Stimulated activated CD4-positive, alpha-beta T cell treated with anti-CD3 and anti-CD28 coated beads, Interleukin-12 subunit alpha, Interleukin-12 subunit beta, amount 100 ng/mL, for 48 hours (primary cell): ENCODE measurements around the gene HOXC4.

Experiments used
- DNase-seq, 3 donors: peaks; one replicate each; pipeline ENCODE4 v3.0.0-alpha.2; 2020; ENCODE audit warnings: low read depth in 2 of 3, low spot score in 1 of 3

HOXC4 gene

DNA sequence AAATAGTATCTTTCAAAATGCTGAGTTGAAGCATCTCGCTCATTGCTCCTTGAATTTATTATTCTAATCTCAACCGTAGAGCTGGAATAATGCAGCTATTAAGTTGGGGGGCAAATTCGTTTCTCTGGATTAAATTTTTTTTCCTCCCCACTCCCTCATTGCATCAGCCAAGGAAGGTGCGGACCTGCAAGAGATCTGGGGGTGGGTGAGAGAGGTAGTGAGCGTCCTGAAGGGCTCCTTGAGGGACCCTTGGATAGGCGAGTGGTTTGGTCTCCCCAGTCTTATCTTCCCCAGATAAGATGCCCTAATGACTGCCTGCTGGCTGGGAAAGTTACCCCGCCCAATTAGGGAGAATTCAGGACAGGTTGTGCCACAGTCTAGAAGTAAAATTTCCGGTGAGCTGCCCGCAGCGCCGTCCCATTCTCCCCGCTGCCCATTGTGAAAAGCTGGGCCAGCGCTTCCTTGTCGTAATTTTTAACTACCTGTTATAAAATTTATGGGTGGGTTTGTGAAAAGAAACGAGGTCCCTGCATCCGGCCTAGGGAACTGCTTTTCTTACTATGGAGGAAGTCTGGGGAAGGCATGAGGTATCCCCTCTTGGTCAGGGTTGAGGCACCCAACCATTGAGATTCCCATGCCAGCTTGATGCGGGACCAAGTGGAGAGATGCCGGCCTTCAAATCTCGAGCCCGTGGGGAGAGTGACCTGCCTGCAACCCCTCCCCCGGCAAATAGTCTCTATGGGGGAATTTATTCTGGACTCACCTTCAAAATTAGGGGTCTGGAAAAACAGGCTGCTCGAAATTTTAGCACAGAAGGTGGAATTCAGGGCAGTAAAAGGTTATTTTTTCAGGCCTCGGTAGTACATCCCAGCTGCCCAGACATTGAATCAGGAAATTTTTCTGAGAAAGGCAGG is 38.4 kb upstream of the HOXC4 start:
- DNase-seq: no peak

DNA sequence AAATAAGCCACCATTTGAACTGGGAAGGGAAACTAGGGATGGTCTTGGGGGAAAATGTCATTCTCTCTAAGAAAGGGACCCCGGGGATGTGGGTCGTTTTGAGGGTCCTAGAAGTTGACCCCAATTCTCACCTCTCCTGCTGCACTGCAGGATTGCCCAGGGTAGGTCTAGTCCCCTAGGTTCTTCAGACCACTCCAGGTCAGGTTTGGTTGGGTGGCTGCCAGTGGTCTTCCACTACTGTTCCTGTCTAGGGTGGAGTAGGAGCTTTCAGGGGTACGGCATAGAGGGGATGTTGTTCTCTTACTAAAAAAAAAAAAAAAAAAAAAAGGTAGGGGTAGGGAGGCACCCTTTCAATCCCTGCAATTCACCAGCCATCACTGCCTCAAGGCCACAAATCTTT is 37.6 kb upstream of the HOXC4 start:
- no peak for DNase-seq

DNA sequence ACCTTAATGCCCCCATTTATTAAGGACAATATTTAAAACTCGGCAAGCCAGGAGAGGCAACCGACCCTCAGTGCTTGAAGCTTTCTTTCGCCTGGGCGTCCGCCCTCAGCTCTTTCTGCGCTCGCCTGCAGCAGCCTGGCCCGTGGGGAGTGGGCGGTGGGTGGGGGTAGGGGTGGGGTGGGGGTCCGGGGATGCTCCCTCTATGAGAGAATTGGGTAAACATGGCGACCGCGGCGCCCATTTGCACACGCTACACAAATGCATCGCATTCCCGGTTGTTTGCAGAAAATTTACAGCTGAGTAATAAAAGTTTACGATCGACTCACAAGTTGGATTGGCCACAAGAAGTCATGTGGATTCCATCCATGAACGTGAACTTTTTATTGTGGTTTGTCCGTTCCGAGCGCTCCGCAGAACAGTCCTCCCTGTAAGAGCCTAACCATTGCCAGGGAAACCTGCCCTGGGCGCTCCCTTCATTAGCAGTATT is 37.1 kb upstream of the HOXC4 start:
- DNase-seq: no peak

DNA sequence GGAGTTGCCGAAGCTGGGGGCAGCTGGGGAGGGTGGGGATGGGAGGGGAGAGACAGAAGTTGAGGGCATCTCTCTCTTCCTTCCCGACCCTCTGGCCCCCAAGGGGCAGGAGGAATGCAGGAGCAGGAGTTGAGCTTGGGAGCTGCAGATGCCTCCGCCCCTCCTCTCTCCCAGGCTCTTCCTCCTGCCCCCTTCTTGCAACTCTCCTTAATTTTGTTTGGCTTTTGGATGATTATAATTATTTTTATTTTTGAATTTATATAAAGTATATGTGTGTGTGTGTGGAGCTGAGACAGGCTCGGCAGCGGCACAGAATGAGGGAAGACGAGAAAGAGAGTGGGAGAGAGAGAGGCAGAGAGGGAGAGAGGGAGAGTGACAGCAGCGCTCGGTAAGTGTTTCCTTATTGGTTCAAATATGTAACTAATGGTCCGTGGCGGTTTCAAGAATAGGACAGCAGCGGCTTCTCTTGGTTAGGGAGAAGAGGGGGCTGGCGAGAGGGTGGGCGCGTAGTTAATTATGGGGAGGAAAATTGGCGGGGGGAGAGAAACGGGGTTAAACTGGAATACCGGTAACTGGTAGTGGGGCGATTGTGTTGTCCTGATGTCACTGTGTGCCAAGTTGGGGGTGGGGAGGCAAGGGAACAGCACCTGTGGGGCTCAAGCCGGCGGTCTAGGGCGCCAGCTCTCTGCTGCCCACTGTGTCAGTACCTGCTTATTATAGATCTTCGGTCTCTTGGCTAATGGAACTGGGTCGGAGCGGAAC is 36.4 kb upstream of the HOXC4 start:
- no peak for DNase-seq

DNA sequence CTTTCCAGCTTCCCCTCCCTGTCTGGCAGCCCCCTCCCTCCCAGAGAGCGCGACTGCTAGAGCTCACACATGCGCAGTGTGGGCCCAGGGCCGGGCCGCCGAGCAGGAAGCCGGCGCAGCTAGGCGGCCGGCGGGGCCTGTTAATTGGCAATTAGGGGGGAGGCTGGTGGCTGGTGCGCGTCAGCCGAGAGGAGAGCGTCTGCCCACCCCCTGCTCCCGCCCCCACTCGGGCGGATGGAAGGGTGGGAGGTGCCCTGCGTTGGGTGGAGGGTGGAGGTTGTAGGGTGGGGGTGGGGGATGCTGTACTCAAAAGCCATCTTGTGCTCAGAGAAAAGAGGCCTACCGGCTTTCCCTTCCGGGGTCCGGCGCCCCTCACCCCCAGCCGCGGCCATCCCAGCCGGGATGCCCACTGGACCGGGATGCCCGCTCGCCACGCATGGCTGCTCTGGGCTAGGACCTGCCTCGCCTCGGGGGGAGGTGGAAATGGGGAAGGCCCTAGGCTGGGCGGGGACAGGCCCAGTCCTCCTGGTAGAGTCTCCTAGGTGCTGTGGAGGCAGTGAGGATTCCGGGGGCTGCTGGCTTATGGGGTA is 35.7 kb upstream of the HOXC4 start:
- peak; percentile 45 to 58 (median 47) for DNase-seq

DNA sequence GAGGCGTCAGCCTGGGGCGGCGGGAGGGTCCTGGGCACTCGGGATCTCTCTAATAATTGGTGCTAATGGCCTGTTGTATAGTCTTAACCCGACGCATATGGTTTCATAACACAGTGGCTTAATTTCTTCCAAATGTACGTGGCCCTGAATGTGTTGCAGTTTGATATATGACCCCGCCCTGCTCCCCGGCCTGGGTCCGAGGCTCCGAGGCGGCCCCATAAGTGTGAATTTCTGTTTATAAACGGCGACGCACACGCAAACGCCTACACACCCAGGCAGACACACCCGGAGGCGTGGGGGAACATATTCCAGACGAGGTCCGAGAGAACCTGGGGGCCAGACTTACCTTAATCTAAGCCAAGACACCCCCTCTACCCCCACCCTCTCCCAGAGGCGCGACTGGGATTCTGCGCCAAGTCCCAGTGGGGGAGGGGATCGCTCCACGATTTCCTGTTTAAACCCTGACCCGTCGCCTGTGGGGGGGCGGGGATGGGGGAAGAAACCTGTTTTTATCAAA is 35.1 kb upstream of the HOXC4 start:
- DNase-seq: no peak

DNA sequence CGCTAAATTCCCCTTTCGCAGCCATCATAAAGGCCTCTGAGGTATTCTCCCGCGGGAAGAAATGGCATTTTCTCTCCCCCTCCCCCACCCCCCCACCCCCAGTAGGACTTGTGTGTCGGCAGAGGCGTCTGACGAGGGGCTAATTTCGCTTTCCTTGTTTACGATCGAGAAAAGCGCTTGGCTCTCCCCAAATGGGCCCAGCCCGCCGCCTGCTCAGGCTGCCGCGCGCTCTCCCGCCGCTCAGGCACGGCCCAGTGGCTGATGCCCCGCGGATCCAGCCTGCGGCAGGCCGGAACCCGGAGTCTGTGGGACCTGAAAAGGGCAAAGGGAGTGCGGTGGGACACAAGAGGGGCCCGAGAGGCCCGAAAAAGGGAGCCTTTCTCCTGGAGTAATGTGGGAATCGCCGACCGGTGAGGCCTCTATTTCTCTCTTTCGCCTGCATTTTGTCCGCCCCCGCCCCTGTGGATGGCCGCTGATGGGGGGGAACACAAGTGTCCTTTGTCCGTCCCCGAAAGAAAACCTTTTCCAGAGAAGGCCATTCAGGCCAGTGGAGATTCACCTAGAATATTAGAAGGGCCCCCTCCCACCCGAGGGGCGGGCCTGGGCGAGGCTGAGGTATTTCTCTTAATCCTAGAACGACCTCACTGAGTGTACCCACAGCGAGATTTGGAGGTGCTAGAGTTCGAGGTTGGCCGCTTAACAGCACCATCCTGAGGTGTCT is 34.4 kb upstream of the HOXC4 start:
- no peak for DNase-seq

DNA sequence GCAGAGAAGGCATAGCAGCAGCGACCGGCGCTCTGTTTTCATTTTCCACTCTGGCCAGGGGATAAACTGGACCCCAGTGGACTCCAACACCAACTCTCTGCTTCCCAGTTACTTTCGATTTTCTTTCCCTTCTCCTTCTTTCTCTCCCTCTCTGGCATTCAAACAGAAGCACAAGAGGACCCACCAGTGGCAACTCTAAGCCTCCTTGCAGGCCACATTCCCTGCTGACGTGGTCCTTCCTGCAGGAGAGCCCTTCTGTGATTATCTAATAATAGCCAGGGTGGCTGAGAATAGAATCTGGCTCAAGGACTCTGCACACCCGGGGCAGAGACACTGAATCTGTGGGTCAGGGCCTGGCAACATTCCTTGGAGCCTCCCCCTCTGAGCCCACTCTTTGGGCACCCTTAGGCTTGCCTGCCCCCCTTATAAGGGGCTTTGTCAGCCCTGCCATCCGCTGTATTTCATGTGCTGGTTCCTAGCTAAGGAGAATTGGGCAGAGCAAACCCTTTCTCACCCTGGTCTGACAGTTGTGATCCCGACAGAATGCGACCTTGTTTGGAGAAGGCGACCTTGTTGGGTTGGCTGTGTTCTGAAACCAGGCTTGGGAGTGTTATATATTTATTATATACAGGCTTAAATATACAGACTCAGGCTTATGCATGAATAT is 33.6 kb upstream of the HOXC4 start:
- no peak for DNase-seq

DNA sequence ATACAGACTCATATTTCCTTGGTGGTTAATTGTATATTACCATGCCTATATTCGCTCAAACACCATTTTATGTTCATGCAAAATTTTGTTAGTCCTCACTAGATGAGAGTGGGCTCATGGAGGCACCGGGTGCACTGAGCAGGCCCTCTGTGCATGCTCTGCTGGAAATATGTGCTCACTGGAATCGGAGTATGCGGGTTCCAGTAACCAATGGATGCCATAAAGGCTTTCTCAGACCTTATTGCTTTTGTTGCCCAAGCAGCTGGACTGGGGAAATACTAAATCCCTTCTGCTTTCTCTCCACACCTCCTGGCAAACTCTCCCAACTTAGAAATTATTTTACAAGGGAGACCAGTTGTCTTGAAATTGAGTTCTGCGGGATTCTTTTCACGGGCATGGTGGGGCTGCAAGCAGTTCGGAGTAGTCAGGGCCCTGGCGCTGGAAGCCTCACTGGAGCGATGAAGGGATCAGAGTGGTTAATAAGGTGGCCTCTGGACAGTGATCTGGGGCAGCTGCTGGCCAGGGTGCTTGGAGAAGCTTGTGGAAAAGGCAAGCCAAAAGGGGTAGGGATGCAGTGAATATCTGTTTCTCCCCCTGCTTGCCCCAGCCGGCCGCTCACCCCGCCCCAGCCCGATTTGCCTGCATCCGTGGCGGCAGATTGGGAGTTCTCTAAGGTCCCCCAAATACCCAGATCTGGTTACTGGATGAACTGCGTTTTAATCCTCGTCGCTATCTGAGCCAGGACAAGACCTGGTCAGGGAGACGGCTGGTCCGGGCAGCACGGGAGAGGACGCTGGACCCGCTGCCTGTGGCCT is 32.8 kb upstream of the HOXC4 start:
- DNase-seq: no peak

DNA sequence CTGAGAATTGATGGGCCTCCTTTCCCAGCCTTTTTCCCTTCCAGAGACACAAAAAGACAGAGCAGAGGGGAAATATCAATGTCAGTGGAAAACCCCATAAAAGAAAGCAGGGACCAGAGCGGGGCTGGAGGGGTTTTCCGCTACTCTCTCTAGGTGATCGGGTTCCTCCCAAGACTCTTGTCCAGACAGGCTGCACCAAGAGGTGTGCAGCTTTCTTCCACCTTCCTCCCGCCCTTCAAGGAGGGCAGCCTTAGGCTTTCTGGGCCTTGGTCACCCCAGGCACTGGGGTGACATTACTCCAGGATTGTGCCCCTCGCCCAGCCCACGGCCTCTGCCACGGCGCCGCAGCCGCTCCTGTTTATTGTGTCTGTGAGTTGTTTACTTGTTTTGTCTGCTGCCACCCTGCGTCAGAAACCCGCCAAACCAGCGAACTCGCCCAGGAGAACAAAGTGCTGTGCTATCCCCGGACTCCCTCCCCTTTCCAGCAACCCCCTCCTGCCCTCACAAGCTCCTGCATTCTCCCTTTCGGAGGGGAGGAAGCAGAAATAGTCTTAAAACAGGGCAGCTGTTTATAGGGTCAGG is 32.1 kb upstream of the HOXC4 start:
- DNase-seq: no peak

DNA sequence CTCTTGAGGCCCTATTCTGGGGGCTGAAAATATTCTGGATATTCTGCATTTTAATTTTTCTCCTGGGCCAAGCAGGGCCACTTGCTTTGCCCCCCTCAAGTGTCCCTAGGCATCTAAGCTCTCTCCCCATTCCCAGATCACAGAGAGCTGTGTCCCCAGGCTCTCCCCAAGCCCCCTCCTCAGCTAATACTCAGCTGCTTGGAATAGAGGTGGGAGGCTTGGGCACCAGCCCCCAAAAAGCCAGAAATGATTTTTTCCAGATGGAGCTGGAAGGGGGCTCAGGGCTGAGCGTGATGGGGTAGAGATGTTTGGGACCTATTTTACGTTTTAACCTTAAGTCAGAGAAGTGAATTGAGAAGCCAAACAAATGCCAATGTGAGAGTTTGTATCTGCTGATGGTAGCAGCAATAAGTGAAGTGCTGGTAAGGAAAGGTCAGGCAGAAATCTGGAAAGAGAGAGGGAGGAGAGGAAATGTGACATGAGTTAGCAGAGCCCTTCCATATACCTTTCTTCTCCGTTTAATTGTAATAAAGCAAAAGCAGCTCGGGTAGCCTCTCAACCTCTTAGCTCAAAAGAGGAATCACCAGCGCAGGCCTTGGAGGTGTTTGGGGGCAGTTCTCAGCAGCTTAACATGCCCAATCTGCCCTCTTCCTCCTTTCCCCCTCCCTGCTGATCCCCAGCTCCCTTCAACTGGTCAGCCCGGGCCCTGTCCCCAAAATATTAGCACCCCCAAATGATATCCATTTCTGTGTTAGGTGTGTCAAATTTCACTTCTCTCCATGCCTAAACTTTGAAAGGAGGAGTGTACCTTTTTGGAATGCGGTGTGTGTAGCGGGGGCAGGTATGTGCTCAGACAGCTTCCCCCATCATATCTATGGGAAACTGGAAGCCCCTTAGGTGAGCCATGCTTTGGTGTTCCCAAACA is 30.4 kb upstream of the HOXC4 start:
- no peak for DNase-seq

DNA sequence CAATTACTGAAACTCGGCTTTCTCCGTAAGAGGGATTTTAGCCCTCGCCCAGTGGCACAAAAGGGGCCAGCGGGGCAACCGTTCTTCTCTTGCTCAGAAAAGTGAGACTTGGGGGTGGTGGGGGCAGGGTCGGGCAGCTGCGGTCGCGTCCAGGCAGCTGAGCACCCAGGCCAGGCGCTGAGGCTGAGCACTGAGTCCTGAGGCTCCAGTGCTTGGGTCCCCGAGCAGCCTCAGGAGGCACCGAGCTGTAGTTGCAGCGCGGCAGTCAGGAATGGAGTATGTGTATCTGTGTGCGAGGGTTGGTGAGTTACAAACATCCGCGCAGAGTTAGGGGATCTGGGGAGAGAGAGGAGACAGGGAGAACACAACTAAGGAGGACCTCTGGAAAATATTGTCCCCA is 29.5 kb upstream of the HOXC4 start:
- DNase-seq: no peak

DNA sequence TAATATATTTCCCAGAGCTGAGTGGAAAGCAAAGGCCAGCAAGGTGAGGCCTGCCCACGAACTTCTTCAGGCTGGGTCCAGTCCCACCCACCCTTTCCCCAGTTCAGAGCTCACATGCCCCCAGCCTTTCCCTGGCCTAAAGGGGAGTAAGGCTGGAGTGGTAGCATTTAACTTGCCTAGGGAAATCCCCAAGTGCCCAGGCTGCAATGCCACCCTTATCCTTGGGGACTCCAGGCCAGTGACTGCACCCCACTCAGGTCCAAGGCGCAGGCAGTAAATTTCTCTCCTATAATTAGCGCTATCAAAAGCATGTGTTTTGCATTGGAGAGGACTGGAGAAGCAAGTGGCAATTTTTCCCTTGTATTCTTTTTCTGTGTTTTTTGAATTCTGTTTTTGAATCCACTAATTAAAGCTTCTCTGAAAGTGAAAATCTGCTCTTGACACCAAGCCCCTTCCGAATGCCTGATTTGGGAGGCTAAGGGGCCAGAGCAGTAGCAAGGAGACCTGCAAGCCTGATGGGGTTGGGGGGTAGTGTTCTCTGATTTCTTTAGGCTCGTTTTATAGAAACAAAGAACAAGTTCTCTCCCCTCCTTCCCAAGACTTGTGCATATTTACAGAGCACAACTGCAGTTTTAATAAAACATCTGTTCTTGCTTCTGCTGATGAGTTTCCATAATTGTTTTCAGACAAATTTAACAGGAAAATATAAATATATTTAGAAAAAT is 28.9 kb upstream of the HOXC4 start:
- no peak for DNase-seq

DNA sequence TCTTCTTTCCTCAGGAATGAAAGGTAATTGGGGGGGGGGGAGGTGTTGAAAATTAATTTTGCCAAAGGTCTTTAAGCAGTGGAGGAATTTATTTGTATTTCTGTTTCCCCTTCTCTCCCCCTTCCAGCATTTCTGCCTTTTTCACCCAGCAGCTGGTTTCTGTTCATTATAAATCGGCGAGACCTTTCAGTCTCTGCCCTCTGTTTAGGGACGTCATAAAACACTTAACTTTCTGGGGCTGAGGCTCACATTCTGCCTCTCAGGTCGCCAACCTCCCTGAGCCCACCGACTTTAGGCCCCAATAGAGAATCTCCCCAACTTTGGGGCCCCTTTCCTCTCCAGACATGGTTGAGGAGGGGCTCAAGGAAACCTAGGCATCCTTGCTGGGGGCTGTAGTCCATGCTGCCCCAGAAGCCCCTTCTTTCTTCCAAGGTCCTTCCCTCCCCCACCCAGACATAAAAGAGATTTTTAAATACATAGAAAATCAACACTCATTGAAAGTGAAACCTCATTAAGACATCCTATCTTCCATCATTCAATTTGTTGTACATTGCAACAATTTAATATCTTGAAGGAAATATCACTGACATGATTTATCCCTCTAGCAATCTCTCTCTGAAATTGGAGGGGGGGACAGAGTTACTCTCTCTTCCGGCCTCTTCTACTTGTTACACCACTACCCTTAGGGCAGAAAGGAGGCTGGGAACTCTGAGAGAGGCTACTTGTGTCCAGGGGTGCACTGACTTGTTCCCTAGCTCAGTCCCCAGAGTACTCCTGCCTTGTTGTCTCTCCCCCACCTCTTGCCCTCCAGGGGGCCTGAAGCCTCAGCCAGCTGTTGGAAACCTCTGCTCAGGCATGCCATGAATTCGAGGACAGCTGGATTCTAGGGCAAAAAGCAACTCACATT is 27.9 kb upstream of the HOXC4 start:
- no peak for DNase-seq

DNA sequence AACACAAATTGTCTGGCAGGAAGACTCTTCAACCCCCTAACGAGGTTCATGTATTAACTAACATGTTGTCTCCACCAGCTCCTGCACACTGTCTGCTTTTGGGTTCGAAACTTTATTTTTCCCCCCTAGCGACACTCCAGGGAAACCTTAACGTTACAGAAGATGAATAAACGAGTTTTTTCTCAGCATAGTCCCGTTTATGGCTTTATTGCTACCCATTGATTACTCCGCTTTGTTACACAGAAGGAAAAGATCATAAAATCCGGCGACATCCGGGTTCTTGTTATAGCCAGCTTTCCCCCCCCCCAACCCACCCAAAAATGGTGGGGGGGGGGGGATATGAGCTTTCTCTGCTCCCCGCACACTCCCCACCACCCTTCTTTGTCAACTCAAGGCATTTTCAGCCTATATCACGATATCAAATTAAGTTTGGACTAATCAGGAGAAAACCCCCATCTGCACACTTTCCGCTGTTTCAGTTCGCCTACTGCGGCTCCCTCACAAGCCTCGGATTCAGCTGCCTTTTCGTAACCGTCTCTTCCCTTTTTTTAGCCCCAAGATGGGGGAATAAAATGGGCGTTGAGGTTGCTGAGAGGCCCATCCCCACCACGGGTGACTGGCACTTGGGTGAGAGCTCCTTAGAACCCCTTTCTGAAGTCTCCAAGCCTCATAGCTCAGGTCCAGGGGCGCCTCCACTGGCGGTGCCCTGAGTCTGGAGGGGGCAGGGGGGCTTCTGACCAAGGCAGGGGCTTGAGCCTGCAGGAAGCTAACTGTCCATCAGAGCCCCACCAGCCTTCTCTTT is 26.8 kb upstream of the HOXC4 start:
- no peak for DNase-seq

DNA sequence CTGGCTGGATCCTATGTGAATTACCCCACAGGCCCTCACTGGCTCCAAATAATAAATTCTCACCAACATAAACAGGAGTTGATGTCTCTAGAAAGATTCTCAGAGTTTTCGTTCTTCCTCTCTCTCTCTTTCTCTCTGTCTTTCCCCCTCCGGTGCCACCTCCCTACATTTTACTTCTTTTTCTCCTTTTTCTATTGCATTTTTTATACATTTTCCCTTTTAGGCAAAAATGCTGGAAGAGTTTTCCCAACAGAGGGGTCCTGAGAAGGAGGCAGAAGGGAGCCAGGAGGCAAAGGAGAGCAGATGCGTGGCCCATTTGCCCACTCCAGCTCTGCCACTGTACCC is 26.2 kb upstream of the HOXC4 start:
- no peak for DNase-seq
